Embryonic facial prominence (tissue), 1 donor: ENCODE measurements around the gene PTH2.
"Not testable (repeated sequence)": the region's sequence is repeated elsewhere in the genome, so short reads cannot be mapped to it uniquely, and the experiment has no call there.

Experiments used
- DNase-seq: peaks from one replicate; pipeline ENCODE4 v3.0.0-alpha.2; 2016; ENCODE audit errors: extremely low spot score

Gene PTH2

GRCh38 chr19:49447485-49448431, 24.5 kb upstream of the PTH2 start:
- DNase-seq: no peak

GRCh38 chr19:49445997-49446396, 22.8 kb upstream of the PTH2 start:
- DNase-seq: no peak

GRCh38 chr19:49444100-49444700, 21.0 kb upstream of the PTH2 start:
- not testable (repeated sequence) for DNase-seq

GRCh38 chr19:49443366-49444099, 20.3 kb upstream of the PTH2 start:
- peak; percentile 95 for DNase-seq

- DNase-seq: no peak
Measured at GRCh38 chr19:49442771-49443365, 19.6 kb upstream of the PTH2 start.

GRCh38 chr19:49442354-49442753, 19.1 kb upstream of the PTH2 start:
- no peak for DNase-seq

- DNase-seq: no peak
Measured at GRCh38 chr19:49441960-49442350, 18.7 kb upstream of the PTH2 start.

GRCh38 chr19:49441210-49441959, 18.1 kb upstream of the PTH2 start, which contains the start of gene SLC17A7:
Gene SLC17A7 (minus strand): TSS chr19:49441527. CDS start chr19:49441379, 148 bp downstream.
- no peak for DNase-seq

GRCh38 chr19:49440439-49441209, 17.4 kb upstream of the PTH2 start:
- no peak for DNase-seq

- DNase-seq: no peak
Measured at GRCh38 chr19:49439836-49440235, 16.6 kb upstream of the PTH2 start.

GRCh38 chr19:49438261-49438660, 15.0 kb upstream of the PTH2 start:
- DNase-seq: no peak

- DNase-seq: no peak
Measured at GRCh38 chr19:49437231-49437630, 14.0 kb upstream of the PTH2 start.

GRCh38 chr19:49436381-49437017, 13.3 kb upstream of the PTH2 start:
- no peak for DNase-seq

- no peak for DNase-seq
Measured at GRCh38 chr19:49435670-49436069, 12.4 kb upstream of the PTH2 start.

GRCh38 chr19:49434907-49435583, 11.8 kb upstream of the PTH2 start:
- no peak for DNase-seq

GRCh38 chr19:49433240-49433901, 10.1 kb upstream of the PTH2 start:
- no peak for DNase-seq

- no peak for DNase-seq
Measured at GRCh38 chr19:49432141-49433073, 9.2 kb upstream of the PTH2 start.

GRCh38 chr19:49431330-49431749, 8.1 kb upstream of the PTH2 start:
- no peak for DNase-seq
